GM12878 (cell line): ENCODE data around the gene KIF5C. TPM values are rescaled to one million over a fixed set of nuclear protein-coding genes. Genes with fewer than 3 reads are reported as not detected.

Experiments
- ATAC-seq: fragments of 200-7000 bp; cut with Tn5 transposase; 3 replicates; pipeline ENCODE4 v1.9.1; 2020; ENCODE audit warnings: mild to moderate bottlenecking, moderate library complexity
- BruUV-seq: library from RNA; stranded (reverse); fragments of 400-500 nt; replicated peaks from 2 replicates; lab custom pipeline; 2021; lab: Mats Ljungman, UMichigan
- CTCF ChIA-PET: fragments of 300-600 bp; sonication (Branson Sonifier 250); formaldehyde crosslinking; extraction: SDS; loops from one replicate; lab custom pipeline; 2021; ENCODE audit warnings: inconsistent platforms; lab: Yijun Ruan, JAX
- POLR2A ChIA-PET: fragments of 350-600 bp; formaldehyde crosslinking; extraction: SDS; loops from one replicate; lab custom pipeline; 2021; ENCODE audit warnings: inconsistent platforms; lab: Charles Lee
- RAD21 ChIA-PET: fragments of 300-600 bp; sonication (Branson Sonifier 250); formaldehyde crosslinking; loops from one replicate; lab custom pipeline; 2023; ENCODE audit warnings: antibody characterized with exemption; ENCODE audit not compliant: unreplicated experiment; lab: Charles Lee
- SMC1A ChIA-PET: fragments of 300-600 bp; sonication (Branson Sonifier 250); formaldehyde crosslinking; loops from one replicate; lab custom pipeline; 2023; ENCODE audit not compliant: unreplicated experiment, uncharacterized antibody; lab: Charles Lee
- DNase-seq: peaks from one replicate; pipeline ENCODE4 v3.0.0-alpha.2; 2011; ENCODE audit warnings: low read depth, low spot score
- FAIRE-seq: peaks from 3 replicates; lab custom pipeline; 2011; peaks lifted over from hg19 to GRCh38; lab: Jason Lieb, UNC
- H2AFZ ChIP-seq: 2 replicates; pipeline ENCODE4 v1.6.0; 2011; ENCODE audit warnings: low read depth, low read length, control low read depth; ENCODE audit not compliant: control insufficient read depth
- H3K27ac ChIP-seq: 2 replicates; pipeline ENCODE4 v1.5.1; 2011; ENCODE audit warnings: control low read depth; ENCODE audit not compliant: control insufficient read depth, insufficient read depth
- H3K27me3 ChIP-seq, 2 experiments: replicated peaks in 1 of 2; 2 replicates each; pipeline versions ENCODE4 v1.6.0 to v1.6.1; 2011; ENCODE audit warnings: low read length in 1 of 2; ENCODE audit not compliant: control insufficient read depth in 2 of 2, insufficient read depth in 2 of 2
- H3K36me3 ChIP-seq, 2 experiments: 2 replicates each; pipeline ENCODE4 v1.5.1; 2011; ENCODE audit warnings: low read length in 1 of 2; ENCODE audit not compliant: control insufficient read depth in 2 of 2, insufficient read depth in 2 of 2
- H3K4me1 ChIP-seq: 2 replicates; pipeline ENCODE4 v1.6.1; 2011; ENCODE audit warnings: mild to moderate bottlenecking, low read length, moderate library complexity, mixed read lengths; ENCODE audit not compliant: control insufficient read depth, insufficient read depth
- H3K4me2 ChIP-seq: 2 replicates; pipeline ENCODE4 v1.6.0; 2011; ENCODE audit warnings: control low read depth; ENCODE audit not compliant: control insufficient read depth, insufficient read depth
- H3K4me3 ChIP-seq: fragments of 200-600 bp; sonication (generic); 2 replicates; pipeline ENCODE4 v1.5.1; 2016
- H3K79me2 ChIP-seq: 2 replicates; pipeline ENCODE4 v1.6.0; 2011; ENCODE audit warnings: low read length; ENCODE audit not compliant: control insufficient read depth, insufficient read depth
- H3K9ac ChIP-seq: 2 replicates; pipeline ENCODE4 v1.8.0; 2011; ENCODE audit warnings: low read length, control low read depth, mixed read lengths; ENCODE audit not compliant: control insufficient read depth, insufficient read depth
- H3K9me3 ChIP-seq: replicated peaks from 3 replicates; pipeline ENCODE4 v1.5.1; 2011; ENCODE audit warnings: mild to moderate bottlenecking, low read length; ENCODE audit not compliant: control insufficient read depth, insufficient read depth
- H4K20me1 ChIP-seq: 2 replicates; pipeline ENCODE4 v1.6.0; 2011; ENCODE audit not compliant: control insufficient read depth, insufficient read depth
- NR2F1 ChIP-seq: fragments of 450-650 bp; conservative IDR thresholded peaks from 2 replicates; pipeline ENCODE4 v1.6.1; 2017; ENCODE audit warnings: mild to moderate bottlenecking
- POU2F2 ChIP-seq: IDR thresholded peaks from 3 replicates; pipeline ENCODE4 v1.6.1; 2011; ENCODE audit warnings: low read depth, mild to moderate bottlenecking, low read length, borderline replicate concordance
- RAD21 ChIP-seq: IDR thresholded peaks from 2 replicates; pipeline ENCODE4 v1.6.1; 2011; ENCODE audit warnings: mild to moderate bottlenecking, low read depth, low read length, moderate library complexity; ENCODE audit not compliant: insufficient read depth
- SMC3 ChIP-seq: IDR thresholded peaks from 2 replicates; pipeline ENCODE4 v1.6.1; 2011; ENCODE audit warnings: low read length, improper control_type of control experiment, borderline replicate concordance
- SPI1 ChIP-seq: IDR thresholded peaks from 2 replicates; pipeline ENCODE4 v1.6.1; 2011; ENCODE audit warnings: low read depth, mild to moderate bottlenecking, low read length, moderate library complexity, borderline replicate concordance; ENCODE audit not compliant: insufficient read depth
- YY1 ChIP-seq: IDR thresholded peaks from 2 replicates; pipeline ENCODE4 v1.6.1; 2011; ENCODE audit warnings: low read depth, mild to moderate bottlenecking, low read length
- whole genome bisulfite sequencing: methylation state at CpG from one replicate; pipeline ENCODE4 v1.1.6; 2016; ENCODE audit warnings: low lambda C conversion rate; ENCODE audit not compliant: insufficient replicate concordance, insufficient coverage; ENCODE audit errors: missing lambda C conversion rate; 5-methylcytosine and 5-hydroxymethylcytosine counted together
- in situ Hi-C: fragments of 300-500 bp; cut with MboI; formaldehyde crosslinking; loops from 9 replicates; pipeline ENCODE4 v1.14.3; 2018; ENCODE audit warnings: mixed read lengths
- intact Hi-C: fragments of 100-400 bp; cut with micrococcal nuclease; formaldehyde crosslinking; loops from one replicate; pipeline ENCODE4 v1.14.2; 2022; ENCODE audit not compliant: unreplicated experiment
- polyA plus RNA-seq, 11 experiments: library from polyadenylated mRNA; depleted of rRNA in 4 of 11; unstranded in 6 of 11; stranded (reverse) in 5 of 11; fragments of >200 nt; fragmentation: Nextera tagmentation in 4 of 11; fragmentation: Illumina TruSeq in 1 of 11; extraction: Ambion mirVana in 4 of 11; extraction: Trizol in 1 of 11; gene quantifications; 1 replicate in 1 of 11; 2 replicates in 10 of 11; pipeline versions ENCODE4 v1.2.1 to v1.2.3, GENCODE V29; 2011 to 2016; ENCODE audit warnings: inconsistent platforms in 2 of 11, missing spikeins in 2 of 11, low read depth in 1 of 11
- total RNA-seq, 4 experiments: library from RNA; depleted of rRNA in 3 of 4; stranded (reverse); fragments of >200 nt in 3 of 4; fragmentation: Illumina TruSeq in 1 of 4; extraction: Trizol in 1 of 4; gene quantifications; 2 replicates each; pipeline versions ENCODE4 v1.2.1 to v1.2.3, GENCODE V29; 2013 to 2021
- TF ChIP-seq, protein P1 (sequence below), 3 experiments: IDR thresholded peaks in 2 of 3; conservative IDR thresholded peaks in 1 of 3; 2 replicates each; pipeline ENCODE4 v1.5.1; 2011; ENCODE audit warnings: low read depth in 3 of 3, low read length in 3 of 3, mild to moderate bottlenecking in 3 of 3, control low read depth in 2 of 3, moderate library complexity in 2 of 3, inconsistent platforms in 1 of 3, mixed read lengths in 1 of 3; ENCODE audit not compliant: control insufficient read depth in 2 of 3, insufficient read depth in 1 of 3; ENCODE audit errors: extremely low read depth in 1 of 3

KIF5C gene
- total and polyA plus RNA-seq, 10 of the 15 experiments (the other 5 are each of a cell fraction or from before 2014, with no cell fraction given) = 0.08 to 0.49 (median 0.24) TPM

DNA sequence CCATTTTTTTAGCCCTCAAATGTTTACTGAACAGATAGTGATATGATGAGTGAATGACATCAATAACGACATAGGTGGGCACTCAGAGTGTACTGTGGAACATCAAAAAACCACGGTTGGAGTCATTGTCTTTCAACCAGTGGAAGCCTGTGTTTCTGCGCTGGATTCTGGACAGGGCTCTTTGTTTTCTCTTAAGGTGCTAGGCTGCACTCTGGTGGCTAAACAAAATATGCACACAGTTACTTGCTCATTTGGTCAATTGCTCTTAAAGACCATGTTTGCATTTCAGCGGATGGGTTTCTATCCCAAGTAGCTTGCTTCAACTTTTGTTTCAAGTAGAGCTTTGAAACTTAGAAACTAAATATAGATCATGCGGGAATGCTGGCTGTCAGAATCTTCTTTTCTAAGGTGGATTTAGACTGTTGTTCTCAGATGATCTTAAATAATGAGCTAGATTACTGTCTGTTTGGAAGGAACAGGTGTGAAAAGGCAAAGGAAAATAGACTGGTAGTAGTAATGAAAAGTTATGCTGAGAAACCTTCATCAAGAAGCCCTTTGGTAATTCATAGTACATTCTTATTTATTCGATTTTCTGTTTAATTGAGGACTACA is 115.0 kb downstream of the KIF5C start:
- FAIRE-seq (peak; percentile 82), ATAC-seq (peak; percentile 98), DNase-seq (peak; percentile 23)
- H2AFZ ChIP-seq = no peak overlapping the region
- POLR2A ChIA-PET = no interaction called here
- no peaks in the 10 kb centered on the region for H3K36me3 ChIP-seq
- H3K9ac ChIP-seq = no peak overlapping the region
- CTCF ChIA-PET = interaction anchor here (0.7 to 2.3 kb wide), 22 partner anchors 9 to 1053 kb away, joined by 3 to 13 read pairs (median 4); no protein-coding TSS in a partner anchor
- H3K27me3 ChIP-seq = no peaks in the 10 kb centered on the region
- no peak overlapping the region for H3K27ac ChIP-seq
- H3K4me1 ChIP-seq = no peaks in the 10 kb centered on the region
- SMC1A ChIA-PET = interaction anchor here (0.6 to 1.1 kb wide), 15 partner anchors 9 to 1945 kb away, joined by 3 to 9 read pairs (median 3); no protein-coding TSS in a partner anchor
- no peaks in the 10 kb centered on the region for H3K79me2 ChIP-seq
- in situ Hi-C loops = loop anchor here (5.0 kb wide), 1 partner anchor 1053 kb away; no protein-coding TSS in a partner anchor
- no peak overlapping the region for H3K4me2 ChIP-seq
- intact Hi-C loops = loop anchor here (1.0 to 5.0 kb wide), 5 partner anchors 64 to 1051 kb away; no protein-coding TSS in a partner anchor
- 11% methylated on average over 6 of the region's 6 CpGs for WGBS
- H3K9me3 ChIP-seq = no peaks in the 10 kb centered on the region
- H3K4me3 ChIP-seq = no peak overlapping the region
- RAD21 ChIA-PET = interaction anchor here (0.7 to 1.4 kb wide), 12 partner anchors 9 to 1054 kb away, joined by 3 to 13 read pairs (median 3); no protein-coding TSS in a partner anchor
- no TSS peak for BruUV-seq
- no peaks in the 10 kb centered on the region for H4K20me1 ChIP-seq
- no peak for TF ChIP-seq SPI1
- TF ChIP-seq YY1 = 0 out of 2 replicates have a peak, but pooled peaks have one; percentile 16
- TF ChIP-seq, protein P1, sequence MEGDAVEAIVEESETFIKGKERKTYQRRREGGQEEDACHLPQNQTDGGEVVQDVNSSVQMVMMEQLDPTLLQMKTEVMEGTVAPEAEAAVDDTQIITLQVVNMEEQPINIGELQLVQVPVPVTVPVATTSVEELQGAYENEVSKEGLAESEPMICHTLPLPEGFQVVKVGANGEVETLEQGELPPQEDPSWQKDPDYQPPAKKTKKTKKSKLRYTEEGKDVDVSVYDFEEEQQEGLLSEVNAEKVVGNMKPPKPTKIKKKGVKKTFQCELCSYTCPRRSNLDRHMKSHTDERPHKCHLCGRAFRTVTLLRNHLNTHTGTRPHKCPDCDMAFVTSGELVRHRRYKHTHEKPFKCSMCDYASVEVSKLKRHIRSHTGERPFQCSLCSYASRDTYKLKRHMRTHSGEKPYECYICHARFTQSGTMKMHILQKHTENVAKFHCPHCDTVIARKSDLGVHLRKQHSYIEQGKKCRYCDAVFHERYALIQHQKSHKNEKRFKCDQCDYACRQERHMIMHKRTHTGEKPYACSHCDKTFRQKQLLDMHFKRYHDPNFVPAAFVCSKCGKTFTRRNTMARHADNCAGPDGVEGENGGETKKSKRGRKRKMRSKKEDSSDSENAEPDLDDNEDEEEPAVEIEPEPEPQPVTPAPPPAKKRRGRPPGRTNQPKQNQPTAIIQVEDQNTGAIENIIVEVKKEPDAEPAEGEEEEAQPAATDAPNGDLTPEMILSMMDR (IDR thresholded peaks at IDR 0.05 in 2 of 3, conservative IDR thresholded peaks at IDR 0.05 in 1 of 3; ENCODE audit: control insufficient read depth in 2 of 3, extremely low read depth in 1 of 3, insufficient read depth in 1 of 3, low read depth in 3 of 3, low read length in 3 of 3) = peak; percentile 57 to 76 (median 72); a peak in 5 of 6 replicates
- TF ChIP-seq SMC3 = peak; percentile 88
- TF ChIP-seq NR2F1 = no peak
- TF ChIP-seq RAD21 = peak; percentile 97
- TF ChIP-seq POU2F2 = peak; percentile 34; the same call in 1 of the 3 replicates
